ENCODE results near the gene SBK2. TPM values are rescaled to one million over a fixed set of nuclear protein-coding genes. Genes with fewer than 3 reads are reported as not detected.
A peak's percentile ranks its signal among the peaks of the same experiment; 100 is the strongest.

SBK2 gene
- polyA plus RNA-seq, 1 of the 3 experiments (the other 2 are of a cell fraction): 0.20 TPM

DNA sequence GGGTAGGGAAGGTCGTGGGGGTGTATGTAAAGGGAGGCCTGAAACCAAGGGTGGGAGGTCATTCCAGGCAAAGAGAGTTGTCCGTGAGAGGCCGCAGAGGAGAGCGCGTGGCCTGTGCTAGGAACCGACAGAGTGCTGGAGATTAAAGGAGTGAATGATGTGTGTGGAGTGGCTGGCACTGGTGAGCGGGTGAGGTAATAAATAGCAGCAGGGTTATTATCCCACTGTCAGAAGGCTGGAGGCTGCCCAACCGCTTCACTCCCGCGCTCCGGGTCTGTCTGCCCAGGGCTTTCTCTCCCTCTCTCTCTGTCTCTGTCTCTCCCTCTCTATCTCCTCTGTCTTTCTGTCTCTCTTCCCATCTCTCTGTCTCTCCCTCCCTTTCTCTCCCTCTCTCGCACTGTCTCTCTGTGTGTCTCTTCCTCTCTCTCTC is 26.3 kb upstream of the SBK2 start:
- POLR2A ChIA-PET: no interaction called here
- H2AFZ ChIP-seq (ENCODE audit: low read depth): no peak overlapping the region
- peak; percentile 46 for DNase-seq
- no peaks in the 10 kb centered on the region for H3K9me3 ChIP-seq
- H3K27ac ChIP-seq (ENCODE audit: low read depth in 2 of 2, low read length in 1 of 2): no peak overlapping the region
- H3K9me2 ChIP-seq: no peaks in the 10 kb centered on the region
- H3K27me3 ChIP-seq (ENCODE audit: insufficient read depth): no peaks in the 10 kb centered on the region
- no peaks in the 10 kb centered on the region for H3K36me3 ChIP-seq (replicated peaks in 1 of 2; ENCODE audit: control insufficient read depth in 1 of 2, insufficient read depth in 2 of 2, low read length in 1 of 2)
- H4K20me1 ChIP-seq (ENCODE audit: insufficient read depth): no peaks in the 10 kb centered on the region
- no peak for TF ChIP-seq NFIC (IDR thresholded peaks at IDR 0.05; ENCODE audit: borderline replicate concordance)
- TF ChIP-seq, protein P1, sequence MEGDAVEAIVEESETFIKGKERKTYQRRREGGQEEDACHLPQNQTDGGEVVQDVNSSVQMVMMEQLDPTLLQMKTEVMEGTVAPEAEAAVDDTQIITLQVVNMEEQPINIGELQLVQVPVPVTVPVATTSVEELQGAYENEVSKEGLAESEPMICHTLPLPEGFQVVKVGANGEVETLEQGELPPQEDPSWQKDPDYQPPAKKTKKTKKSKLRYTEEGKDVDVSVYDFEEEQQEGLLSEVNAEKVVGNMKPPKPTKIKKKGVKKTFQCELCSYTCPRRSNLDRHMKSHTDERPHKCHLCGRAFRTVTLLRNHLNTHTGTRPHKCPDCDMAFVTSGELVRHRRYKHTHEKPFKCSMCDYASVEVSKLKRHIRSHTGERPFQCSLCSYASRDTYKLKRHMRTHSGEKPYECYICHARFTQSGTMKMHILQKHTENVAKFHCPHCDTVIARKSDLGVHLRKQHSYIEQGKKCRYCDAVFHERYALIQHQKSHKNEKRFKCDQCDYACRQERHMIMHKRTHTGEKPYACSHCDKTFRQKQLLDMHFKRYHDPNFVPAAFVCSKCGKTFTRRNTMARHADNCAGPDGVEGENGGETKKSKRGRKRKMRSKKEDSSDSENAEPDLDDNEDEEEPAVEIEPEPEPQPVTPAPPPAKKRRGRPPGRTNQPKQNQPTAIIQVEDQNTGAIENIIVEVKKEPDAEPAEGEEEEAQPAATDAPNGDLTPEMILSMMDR (IDR thresholded peaks at IDR 0.05): no peak
- no peak for TF ChIP-seq GATA2 (CRISPR knock-in tag; IDR thresholded peaks at IDR 0.05)
- no peak for TF ChIP-seq FOSL2 (IDR thresholded peaks at IDR 0.05; ENCODE audit: borderline replicate concordance, low read depth)
- TF ChIP-seq FOXJ3 (CRISPR knock-in tag; IDR thresholded peaks at IDR 0.05): no peak
- TF ChIP-seq FOXM1 (IDR thresholded peaks at IDR 0.05; ENCODE audit: low read depth): no peak
- TF ChIP-seq MEF2A (IDR thresholded peaks at IDR 0.05; ENCODE audit: borderline replicate concordance, low read depth): no peak
- TF ChIP-seq POLR2AphosphoS5 (IDR thresholded peaks at IDR 0.05; ENCODE audit: low read depth, low read length): no peak
- TF ChIP-seq, protein P2, sequence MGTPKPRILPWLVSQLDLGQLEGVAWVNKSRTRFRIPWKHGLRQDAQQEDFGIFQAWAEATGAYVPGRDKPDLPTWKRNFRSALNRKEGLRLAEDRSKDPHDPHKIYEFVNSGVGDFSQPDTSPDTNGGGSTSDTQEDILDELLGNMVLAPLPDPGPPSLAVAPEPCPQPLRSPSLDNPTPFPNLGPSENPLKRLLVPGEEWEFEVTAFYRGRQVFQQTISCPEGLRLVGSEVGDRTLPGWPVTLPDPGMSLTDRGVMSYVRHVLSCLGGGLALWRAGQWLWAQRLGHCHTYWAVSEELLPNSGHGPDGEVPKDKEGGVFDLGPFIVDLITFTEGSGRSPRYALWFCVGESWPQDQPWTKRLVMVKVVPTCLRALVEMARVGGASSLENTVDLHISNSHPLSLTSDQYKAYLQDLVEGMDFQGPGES (IDR thresholded peaks at IDR 0.05; ENCODE audit: low read depth, low read length): no peak
- TF ChIP-seq, protein P3, sequence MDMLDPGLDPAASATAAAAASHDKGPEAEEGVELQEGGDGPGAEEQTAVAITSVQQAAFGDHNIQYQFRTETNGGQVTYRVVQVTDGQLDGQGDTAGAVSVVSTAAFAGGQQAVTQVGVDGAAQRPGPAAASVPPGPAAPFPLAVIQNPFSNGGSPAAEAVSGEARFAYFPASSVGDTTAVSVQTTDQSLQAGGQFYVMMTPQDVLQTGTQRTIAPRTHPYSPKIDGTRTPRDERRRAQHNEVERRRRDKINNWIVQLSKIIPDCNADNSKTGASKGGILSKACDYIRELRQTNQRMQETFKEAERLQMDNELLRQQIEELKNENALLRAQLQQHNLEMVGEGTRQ (IDR thresholded peaks at IDR 0.05; ENCODE audit: borderline replicate concordance, low read depth, low read length): no peak
- TF ChIP-seq, protein P4, sequence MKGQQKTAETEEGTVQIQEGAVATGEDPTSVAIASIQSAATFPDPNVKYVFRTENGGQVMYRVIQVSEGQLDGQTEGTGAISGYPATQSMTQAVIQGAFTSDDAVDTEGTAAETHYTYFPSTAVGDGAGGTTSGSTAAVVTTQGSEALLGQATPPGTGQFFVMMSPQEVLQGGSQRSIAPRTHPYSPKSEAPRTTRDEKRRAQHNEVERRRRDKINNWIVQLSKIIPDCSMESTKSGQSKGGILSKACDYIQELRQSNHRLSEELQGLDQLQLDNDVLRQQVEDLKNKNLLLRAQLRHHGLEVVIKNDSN (IDR thresholded peaks at IDR 0.05; ENCODE audit: borderline replicate concordance, low read depth): no peak
- TF ChIP-seq, protein P5, sequence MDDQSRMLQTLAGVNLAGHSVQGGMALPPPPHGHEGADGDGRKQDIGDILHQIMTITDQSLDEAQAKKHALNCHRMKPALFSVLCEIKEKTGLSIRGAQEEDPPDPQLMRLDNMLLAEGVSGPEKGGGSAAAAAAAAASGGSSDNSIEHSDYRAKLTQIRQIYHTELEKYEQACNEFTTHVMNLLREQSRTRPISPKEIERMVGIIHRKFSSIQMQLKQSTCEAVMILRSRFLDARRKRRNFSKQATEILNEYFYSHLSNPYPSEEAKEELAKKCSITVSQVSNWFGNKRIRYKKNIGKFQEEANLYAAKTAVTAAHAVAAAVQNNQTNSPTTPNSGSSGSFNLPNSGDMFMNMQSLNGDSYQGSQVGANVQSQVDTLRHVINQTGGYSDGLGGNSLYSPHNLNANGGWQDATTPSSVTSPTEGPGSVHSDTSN (IDR thresholded peaks at IDR 0.05): no peak
- TF ChIP-seq, protein P6, sequence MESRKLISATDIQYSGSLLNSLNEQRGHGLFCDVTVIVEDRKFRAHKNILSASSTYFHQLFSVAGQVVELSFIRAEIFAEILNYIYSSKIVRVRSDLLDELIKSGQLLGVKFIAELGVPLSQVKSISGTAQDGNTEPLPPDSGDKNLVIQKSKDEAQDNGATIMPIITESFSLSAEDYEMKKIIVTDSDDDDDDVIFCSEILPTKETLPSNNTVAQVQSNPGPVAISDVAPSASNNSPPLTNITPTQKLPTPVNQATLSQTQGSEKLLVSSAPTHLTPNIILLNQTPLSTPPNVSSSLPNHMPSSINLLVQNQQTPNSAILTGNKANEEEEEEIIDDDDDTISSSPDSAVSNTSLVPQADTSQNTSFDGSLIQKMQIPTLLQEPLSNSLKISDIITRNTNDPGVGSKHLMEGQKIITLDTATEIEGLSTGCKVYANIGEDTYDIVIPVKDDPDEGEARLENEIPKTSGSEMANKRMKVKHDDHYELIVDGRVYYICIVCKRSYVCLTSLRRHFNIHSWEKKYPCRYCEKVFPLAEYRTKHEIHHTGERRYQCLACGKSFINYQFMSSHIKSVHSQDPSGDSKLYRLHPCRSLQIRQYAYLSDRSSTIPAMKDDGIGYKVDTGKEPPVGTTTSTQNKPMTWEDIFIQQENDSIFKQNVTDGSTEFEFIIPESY (IDR thresholded peaks at IDR 0.05; ENCODE audit: borderline replicate concordance, low read depth): no peak
- H3K79me2 ChIP-seq (ENCODE audit: insufficient read depth): no peaks in the 10 kb centered on the region
- H3F3A ChIP-seq (replicated peaks; ENCODE audit: insufficient read depth): no peaks in the 10 kb centered on the region
- H3K4me2 ChIP-seq: no peak overlapping the region
- 73% methylated on average over 12 of the region's 12 CpGs for WGBS (ENCODE audit: low lambda C conversion rate)
- H3K4me1 ChIP-seq (ENCODE audit: control insufficient read depth in 1 of 2, insufficient read depth in 2 of 2, low read depth in 1 of 2, low read length in 1 of 2): no peaks in the 10 kb centered on the region
- CTCF ChIA-PET: no interaction called here
- no peak overlapping the region for H3K4me3 ChIP-seq (ENCODE audit: low read depth in 2 of 2, low read length in 1 of 2)
- no peak overlapping the region for H3K9ac ChIP-seq
